ENCODE data around the gene PSMB5. TPM values are rescaled to one million over a fixed set of nuclear protein-coding genes. Genes with fewer than 3 reads are reported as not detected.

PSMB5 gene
- total and polyA plus RNA-seq, 2 of the 13 experiments (the other 11 are each of a cell fraction or from before 2014, with no cell fraction given), result 705 to 871 TPM

DNA sequence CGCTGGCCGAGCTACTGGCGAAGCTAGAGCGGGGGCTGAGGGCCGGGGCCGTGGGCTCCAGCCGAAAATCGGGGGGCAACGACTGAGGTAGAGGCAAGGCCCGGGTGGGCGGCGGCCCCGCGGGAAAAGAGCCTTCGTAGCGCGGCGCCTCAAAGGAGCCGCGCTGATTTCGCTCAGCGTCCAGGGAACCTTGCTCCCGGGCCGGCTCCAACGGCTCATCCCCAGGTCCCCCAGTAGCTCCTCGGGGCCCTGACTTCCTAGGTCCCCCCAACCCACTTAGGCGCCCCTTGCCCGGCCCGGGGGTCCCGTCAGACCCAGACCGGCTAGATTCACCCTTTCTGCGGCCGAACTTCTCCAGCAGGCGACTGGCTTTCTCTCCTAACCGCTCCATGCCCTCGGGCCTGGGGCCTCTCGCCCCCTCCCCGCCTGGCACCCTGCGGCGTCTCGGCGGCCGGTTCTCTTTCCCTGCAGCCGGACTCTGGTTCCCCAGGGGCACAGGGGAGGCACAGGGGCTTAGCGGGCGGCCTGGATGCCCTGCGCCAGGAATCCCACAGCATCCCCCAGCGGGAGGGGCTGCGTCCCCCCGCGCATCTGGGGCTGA lies 52.7 kb downstream of the PSMB5 start (continued):
- TF ChIP-seq, protein P1, sequence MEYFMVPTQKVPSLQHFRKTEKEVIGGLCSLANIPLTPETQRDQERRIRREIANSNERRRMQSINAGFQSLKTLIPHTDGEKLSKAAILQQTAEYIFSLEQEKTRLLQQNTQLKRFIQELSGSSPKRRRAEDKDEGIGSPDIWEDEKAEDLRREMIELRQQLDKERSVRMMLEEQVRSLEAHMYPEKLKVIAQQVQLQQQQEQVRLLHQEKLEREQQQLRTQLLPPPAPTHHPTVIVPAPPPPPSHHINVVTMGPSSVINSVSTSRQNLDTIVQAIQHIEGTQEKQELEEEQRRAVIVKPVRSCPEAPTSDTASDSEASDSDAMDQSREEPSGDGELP (IDR thresholded peaks at IDR 0.05; ENCODE audit: borderline replicate concordance, low read depth), result no peak
- TF ChIP-seq RAD51 (IDR thresholded peaks at IDR 0.05; ENCODE audit: borderline replicate concordance), result no peak
- TF ChIP-seq ZSCAN12 (CRISPR knock-in tag; IDR thresholded peaks at IDR 0.05), result no peak
- TF ChIP-seq NFRKB (IDR thresholded peaks at IDR 0.05), result no peak
- TF ChIP-seq RBFOX2 (IDR thresholded peaks at IDR 0.05; ENCODE audit: low read depth, low read length), result peak; percentile 90
- no peak for TF ChIP-seq SIN3B (IDR thresholded peaks at IDR 0.05; ENCODE audit: low read length)
- TF ChIP-seq NFYC (CRISPR knock-in tag; IDR thresholded peaks at IDR 0.05), result no peak
- TF ChIP-seq IRF2 (CRISPR knock-in tag; IDR thresholded peaks at IDR 0.05), result no peak
- TF ChIP-seq GPN1 (CRISPR knock-in tag; IDR thresholded peaks at IDR 0.05; ENCODE audit: borderline replicate concordance), result peak; percentile 74; the same call in 1 of the 2 replicates
- TF ChIP-seq, protein P2, sequence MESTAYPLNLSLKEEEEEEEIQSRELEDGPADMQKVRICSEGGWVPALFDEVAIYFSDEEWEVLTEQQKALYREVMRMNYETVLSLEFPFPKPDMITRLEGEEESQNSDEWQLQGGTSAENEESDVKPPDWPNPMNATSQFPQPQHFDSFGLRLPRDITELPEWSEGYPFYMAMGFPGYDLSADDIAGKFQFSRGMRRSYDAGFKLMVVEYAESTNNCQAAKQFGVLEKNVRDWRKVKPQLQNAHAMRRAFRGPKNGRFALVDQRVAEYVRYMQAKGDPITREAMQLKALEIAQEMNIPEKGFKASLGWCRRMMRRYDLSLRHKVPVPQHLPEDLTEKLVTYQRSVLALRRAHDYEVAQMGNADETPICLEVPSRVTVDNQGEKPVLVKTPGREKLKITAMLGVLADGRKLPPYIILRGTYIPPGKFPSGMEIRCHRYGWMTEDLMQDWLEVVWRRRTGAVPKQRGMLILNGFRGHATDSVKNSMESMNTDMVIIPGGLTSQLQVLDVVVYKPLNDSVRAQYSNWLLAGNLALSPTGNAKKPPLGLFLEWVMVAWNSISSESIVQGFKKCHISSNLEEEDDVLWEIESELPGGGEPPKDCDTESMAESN (CRISPR knock-in tag; conservative IDR thresholded peaks at IDR 0.05), result peak; percentile 5; the same call in 1 of the 2 replicates
- TF ChIP-seq, protein P3, sequence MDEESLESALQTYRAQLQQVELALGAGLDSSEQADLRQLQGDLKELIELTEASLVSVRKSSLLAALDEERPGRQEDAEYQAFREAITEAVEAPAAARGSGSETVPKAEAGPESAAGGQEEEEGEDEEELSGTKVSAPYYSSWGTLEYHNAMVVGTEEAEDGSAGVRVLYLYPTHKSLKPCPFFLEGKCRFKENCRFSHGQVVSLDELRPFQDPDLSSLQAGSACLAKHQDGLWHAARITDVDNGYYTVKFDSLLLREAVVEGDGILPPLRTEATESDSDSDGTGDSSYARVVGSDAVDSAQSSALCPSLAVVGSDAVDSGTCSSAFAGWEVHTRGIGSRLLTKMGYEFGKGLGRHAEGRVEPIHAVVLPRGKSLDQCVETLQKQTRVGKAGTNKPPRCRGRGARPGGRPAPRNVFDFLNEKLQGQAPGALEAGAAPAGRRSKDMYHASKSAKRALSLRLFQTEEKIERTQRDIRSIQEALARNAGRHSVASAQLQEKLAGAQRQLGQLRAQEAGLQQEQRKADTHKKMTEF (CRISPR knock-in tag; IDR thresholded peaks at IDR 0.05), result peak; percentile 25; the same call in 1 of the 2 replicates
- no peak for TF ChIP-seq ZNF234 (CRISPR knock-in tag; conservative IDR thresholded peaks at IDR 0.05)
- peak; percentile 32 for TF ChIP-seq AGO1 (IDR thresholded peaks at IDR 0.05; ENCODE audit: low read depth, low read length, poor library complexity, severe bottlenecking)
- TF ChIP-seq, protein P4, sequence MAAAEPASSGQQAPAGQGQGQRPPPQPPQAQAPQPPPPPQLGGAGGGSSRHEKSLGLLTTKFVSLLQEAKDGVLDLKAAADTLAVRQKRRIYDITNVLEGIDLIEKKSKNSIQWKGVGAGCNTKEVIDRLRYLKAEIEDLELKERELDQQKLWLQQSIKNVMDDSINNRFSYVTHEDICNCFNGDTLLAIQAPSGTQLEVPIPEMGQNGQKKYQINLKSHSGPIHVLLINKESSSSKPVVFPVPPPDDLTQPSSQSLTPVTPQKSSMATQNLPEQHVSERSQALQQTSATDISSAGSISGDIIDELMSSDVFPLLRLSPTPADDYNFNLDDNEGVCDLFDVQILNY (CRISPR knock-in tag; conservative IDR thresholded peaks at IDR 0.05), result peak; percentile 19; the same call in 1 of the 2 replicates
- TF ChIP-seq HDAC2 (CRISPR knock-in tag; IDR thresholded peaks at IDR 0.05), result no peak
- TF ChIP-seq, protein P5, sequence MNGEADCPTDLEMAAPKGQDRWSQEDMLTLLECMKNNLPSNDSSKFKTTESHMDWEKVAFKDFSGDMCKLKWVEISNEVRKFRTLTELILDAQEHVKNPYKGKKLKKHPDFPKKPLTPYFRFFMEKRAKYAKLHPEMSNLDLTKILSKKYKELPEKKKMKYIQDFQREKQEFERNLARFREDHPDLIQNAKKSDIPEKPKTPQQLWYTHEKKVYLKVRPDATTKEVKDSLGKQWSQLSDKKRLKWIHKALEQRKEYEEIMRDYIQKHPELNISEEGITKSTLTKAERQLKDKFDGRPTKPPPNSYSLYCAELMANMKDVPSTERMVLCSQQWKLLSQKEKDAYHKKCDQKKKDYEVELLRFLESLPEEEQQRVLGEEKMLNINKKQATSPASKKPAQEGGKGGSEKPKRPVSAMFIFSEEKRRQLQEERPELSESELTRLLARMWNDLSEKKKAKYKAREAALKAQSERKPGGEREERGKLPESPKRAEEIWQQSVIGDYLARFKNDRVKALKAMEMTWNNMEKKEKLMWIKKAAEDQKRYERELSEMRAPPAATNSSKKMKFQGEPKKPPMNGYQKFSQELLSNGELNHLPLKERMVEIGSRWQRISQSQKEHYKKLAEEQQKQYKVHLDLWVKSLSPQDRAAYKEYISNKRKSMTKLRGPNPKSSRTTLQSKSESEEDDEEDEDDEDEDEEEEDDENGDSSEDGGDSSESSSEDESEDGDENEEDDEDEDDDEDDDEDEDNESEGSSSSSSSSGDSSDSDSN (CRISPR knock-in tag; IDR thresholded peaks at IDR 0.05), result peak; percentile 2; the same call in 1 of the 2 replicates
- no peak for TF ChIP-seq ZNF30 (CRISPR knock-in tag; IDR thresholded peaks at IDR 0.05)
- no peak for TF ChIP-seq KDM5B (CRISPR knock-in tag; IDR thresholded peaks at IDR 0.05; ENCODE audit: borderline replicate concordance)
- TF ChIP-seq ATF6 (CRISPR knock-in tag; conservative IDR thresholded peaks at IDR 0.05), result no peak
